ENCODE data around the gene ZDHHC8.

Gene ZDHHC8

GRCh38 chr22:20113551-20114310 is 17.9 kb upstream of the ZDHHC8 start:
- Histone ChIP-seq H3K9ac (ENCODE audit: low read length) (no peak overlapping the region), H3K27me3 (ENCODE audit: control insufficient read depth, insufficient read depth, low read length) (no peaks in the 10 kb centered on the region)

DNA sequence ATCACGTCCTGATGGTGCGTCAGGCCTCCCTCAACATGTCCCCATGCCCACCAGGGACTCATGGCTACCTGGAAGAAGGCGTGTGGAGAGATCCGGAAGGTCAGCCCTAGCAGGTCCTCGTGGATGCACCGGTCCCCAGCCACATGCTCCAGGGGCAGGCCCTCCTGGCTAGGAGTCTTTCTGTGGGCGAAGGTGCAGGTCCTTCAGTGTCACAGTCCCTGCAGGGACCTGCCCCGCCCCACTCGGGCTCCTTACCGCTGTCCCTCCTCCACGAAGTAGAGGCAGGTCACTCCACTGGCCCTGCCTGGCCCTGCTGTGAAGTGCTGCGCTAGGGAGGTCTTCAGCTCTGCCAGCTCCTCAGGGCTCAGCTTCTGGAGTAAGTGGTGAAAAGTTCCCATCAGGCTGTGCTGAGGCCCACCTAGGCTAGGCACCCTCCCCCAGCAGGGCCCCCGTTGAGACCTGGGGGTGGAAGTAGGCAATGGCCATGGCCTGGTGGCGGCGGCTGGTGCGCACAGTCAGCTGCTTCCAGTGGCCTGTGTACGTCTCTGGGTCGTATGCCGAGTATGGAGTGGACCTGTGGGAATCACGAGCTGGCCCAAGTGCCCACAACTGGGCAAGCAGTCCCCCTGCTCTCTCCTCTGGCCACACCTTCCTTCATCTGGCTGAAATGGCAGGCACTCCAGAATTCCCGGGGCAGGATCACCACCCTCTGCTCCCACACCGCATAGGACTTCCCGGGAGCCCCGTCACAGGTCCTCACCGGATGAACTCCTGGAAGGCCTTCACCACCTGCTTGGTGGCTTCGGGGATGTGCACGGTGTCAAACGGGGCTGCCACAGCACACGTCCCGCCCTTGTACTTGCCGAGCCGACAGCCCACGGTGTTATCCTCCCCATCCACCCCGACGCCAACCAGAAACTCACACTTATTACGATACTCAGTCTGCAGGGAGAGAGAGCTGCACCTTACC is 16.8 kb upstream of the ZDHHC8 start:
- peaks cover 33% of the 10 kb centered on the region for H3K36me3 ChIP-seq (ENCODE audit: control insufficient read depth, insufficient read depth, low read length)
- H3K27me3 ChIP-seq (ENCODE audit: control insufficient read depth, insufficient read depth, low read length), result no peaks in the 10 kb centered on the region
- H3K27ac ChIP-seq (ENCODE audit: low read depth, low read length), result no peak overlapping the region
- peaks cover 10% of the 10 kb centered on the region for H3K4me1 ChIP-seq (ENCODE audit: control insufficient read depth, insufficient read depth, low read length)
- H3K9ac ChIP-seq (ENCODE audit: low read length), result no peak overlapping the region
- H3K4me3 ChIP-seq (ENCODE audit: low read length), result no peak overlapping the region

More at GRCh38 chr22:20113551-20114310, 17.9 kb upstream of the ZDHHC8 start:
- Histone ChIP-seq H3K27ac (ENCODE audit: low read depth, low read length) (no peak overlapping the region), H3K36me3 (ENCODE audit: control insufficient read depth, insufficient read depth, low read length) (peaks cover 33% of the 10 kb centered on the region), H3K4me1 (ENCODE audit: control insufficient read depth, insufficient read depth, low read length) (peaks cover 10% of the 10 kb centered on the region), H3K4me3 (ENCODE audit: low read length) (no peak overlapping the region)

- Histone ChIP-seq H3K4me3 (ENCODE audit: low read length) (peak within 1 kb of the TSS; percentile 83), H3K27me3 (ENCODE audit: control insufficient read depth, insufficient read depth, low read length) (no peaks in the 10 kb centered on the region), H3K36me3 (ENCODE audit: control insufficient read depth, insufficient read depth, low read length) (peaks cover 30% of the 10 kb centered on the region), H3K27ac (ENCODE audit: low read depth, low read length) (peak within 1 kb of the TSS; percentile 72), H3K9ac (ENCODE audit: low read length) (peak within 1 kb of the TSS; percentile 66), H3K4me1 (ENCODE audit: control insufficient read depth, insufficient read depth, low read length) (peaks cover 10% of the 10 kb centered on the region)
These were observed 15.8 kb upstream of the ZDHHC8 start, which contains the start of gene RANBP1 for GRCh38 chr22:20115691-20116375. Gene RANBP1 (plus strand): TSS chr22:20116104. CDS start chr22:20116185, 81 bp downstream.

- H3K4me1 ChIP-seq (ENCODE audit: control insufficient read depth, insufficient read depth, low read length), result peaks cover 10% of the 10 kb centered on the region
- peak overlapping the region; percentile 66 for H3K9ac ChIP-seq (ENCODE audit: low read length)
- peak overlapping the region; percentile 72 for H3K27ac ChIP-seq (ENCODE audit: low read depth, low read length)
- H3K36me3 ChIP-seq (ENCODE audit: control insufficient read depth, insufficient read depth, low read length), result peaks cover 30% of the 10 kb centered on the region
- H3K4me3 ChIP-seq (ENCODE audit: low read length), result peak overlapping the region; percentile 83
- H3K27me3 ChIP-seq (ENCODE audit: control insufficient read depth, insufficient read depth, low read length), result no peaks in the 10 kb centered on the region
These were observed 15.1 kb upstream of the ZDHHC8 start for GRCh38 chr22:20116376-20116950.

GRCh38 chr22:20116951-20117632 is 14.5 kb upstream of the ZDHHC8 start, which contains the start of gene TRMT2A:
Gene TRMT2A (minus strand): TSS chr22:20117226. CDS start chr22:20116906, 320 bp downstream.
- Histone ChIP-seq H3K4me3 (ENCODE audit: low read length) (peak within 1 kb of the TSS; percentile 83), H3K27ac (ENCODE audit: low read depth, low read length) (peak within 1 kb of the TSS; percentile 72), H3K9ac (ENCODE audit: low read length) (peak within 1 kb of the TSS; percentile 66), H3K36me3 (ENCODE audit: control insufficient read depth, insufficient read depth, low read length) (peaks cover 27% of the 10 kb centered on the region), H3K27me3 (ENCODE audit: control insufficient read depth, insufficient read depth, low read length) (no peaks in the 10 kb centered on the region), H3K4me1 (ENCODE audit: control insufficient read depth, insufficient read depth, low read length) (peaks cover 10% of the 10 kb centered on the region)

- Histone ChIP-seq H3K36me3 (ENCODE audit: control insufficient read depth, insufficient read depth, low read length) (peaks cover 27% of the 10 kb centered on the region), H3K4me1 (ENCODE audit: control insufficient read depth, insufficient read depth, low read length) (peaks cover 10% of the 10 kb centered on the region), H3K27me3 (ENCODE audit: control insufficient read depth, insufficient read depth, low read length) (no peaks in the 10 kb centered on the region), H3K9ac (ENCODE audit: low read length) (peak overlapping the region; percentile 30), H3K4me3 (ENCODE audit: low read length) (peak overlapping the region; percentile 78), H3K27ac (ENCODE audit: low read depth, low read length) (peak overlapping the region; percentile 64)
These were observed 13.8 kb upstream of the ZDHHC8 start for GRCh38 chr22:20117633-20118299.

GRCh38 chr22:20118300-20119020 is 13.1 kb upstream of the ZDHHC8 start:
- peaks cover 23% of the 10 kb centered on the region for H3K36me3 ChIP-seq (ENCODE audit: control insufficient read depth, insufficient read depth, low read length)
- peak overlapping the region; percentile 78 for H3K4me3 ChIP-seq (ENCODE audit: low read length)
- H3K4me1 ChIP-seq (ENCODE audit: control insufficient read depth, insufficient read depth, low read length), result peaks cover 10% of the 10 kb centered on the region
- peak overlapping the region; percentile 30 for H3K9ac ChIP-seq (ENCODE audit: low read length)
- no peaks in the 10 kb centered on the region for H3K27me3 ChIP-seq (ENCODE audit: control insufficient read depth, insufficient read depth, low read length)
- H3K27ac ChIP-seq (ENCODE audit: low read depth, low read length), result peak overlapping the region; percentile 64

GRCh38 chr22:20121856-20122415 is 9.7 kb upstream of the ZDHHC8 start:
- Histone ChIP-seq H3K9ac (ENCODE audit: low read length) (no peak overlapping the region), H3K36me3 (ENCODE audit: control insufficient read depth, insufficient read depth, low read length) (peaks cover 14% of the 10 kb centered on the region)

DNA sequence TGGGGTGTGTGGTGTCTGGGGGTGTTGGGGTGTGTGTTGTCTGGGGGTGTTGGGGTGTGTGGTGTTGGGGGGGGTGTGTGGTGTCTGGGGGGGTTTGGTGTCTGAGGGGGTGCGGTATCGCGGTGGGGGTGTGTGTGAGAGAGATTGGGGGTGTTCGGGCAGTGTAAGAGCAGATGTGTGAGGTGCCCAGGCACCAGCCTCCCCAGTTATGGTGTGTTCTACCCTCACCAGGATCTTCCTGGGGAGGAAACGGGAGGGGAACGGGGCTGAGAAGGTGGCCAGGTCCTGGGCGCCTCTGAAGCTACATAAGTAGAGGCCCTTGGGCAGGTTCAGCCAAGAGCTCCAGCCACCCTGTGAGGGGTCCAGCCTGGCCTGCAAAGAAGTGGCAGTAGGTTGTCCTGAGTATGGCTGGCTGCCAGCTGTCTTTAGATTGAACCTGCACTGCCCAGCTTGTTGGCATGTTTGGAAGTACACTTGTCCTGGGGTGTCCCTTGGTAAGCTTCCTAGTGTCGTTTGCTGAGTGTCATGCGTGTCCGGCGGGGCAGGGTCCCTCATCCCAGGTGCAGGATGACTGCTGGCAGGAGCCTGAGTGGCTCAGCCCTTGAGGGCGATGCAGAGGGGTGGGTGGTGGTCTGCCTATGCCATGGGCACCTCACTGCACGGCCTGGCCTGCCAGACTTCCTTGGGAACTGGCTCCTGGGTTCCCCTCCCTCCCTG is 8.1 kb upstream of the ZDHHC8 start:
- no peak overlapping the region for H3K4me3 ChIP-seq (ENCODE audit: low read length)
- H3K9ac ChIP-seq (ENCODE audit: low read length), result no peak overlapping the region
- peaks cover 2% of the 10 kb centered on the region for H3K4me1 ChIP-seq (ENCODE audit: control insufficient read depth, insufficient read depth, low read length)
- H3K27me3 ChIP-seq (ENCODE audit: control insufficient read depth, insufficient read depth, low read length), result no peaks in the 10 kb centered on the region
- H3K36me3 ChIP-seq (ENCODE audit: control insufficient read depth, insufficient read depth, low read length), result peaks cover 14% of the 10 kb centered on the region
- H3K27ac ChIP-seq (ENCODE audit: low read depth, low read length), result no peak overlapping the region

More at GRCh38 chr22:20121856-20122415, 9.7 kb upstream of the ZDHHC8 start:
- Histone ChIP-seq H3K4me1 (ENCODE audit: control insufficient read depth, insufficient read depth, low read length) (peaks cover 8% of the 10 kb centered on the region), H3K27ac (ENCODE audit: low read depth, low read length) (no peak overlapping the region), H3K4me3 (ENCODE audit: low read length) (no peak overlapping the region), H3K27me3 (ENCODE audit: control insufficient read depth, insufficient read depth, low read length) (no peaks in the 10 kb centered on the region)
